HG02943 (cell line): ENCODE measurements around the gene PDE4D.
"Not testable (repeated sequence)": the region's sequence is repeated elsewhere in the genome, so short reads cannot be mapped to it uniquely, and the experiment has no call there.

Source experiments
- ATAC-seq: cut with Tn5 transposase; IDR thresholded peaks from one replicate; pipeline ENCODE4 v1.9.1; 2021; ENCODE audit warnings: mild to moderate bottlenecking, low read depth, moderate library complexity; ENCODE audit not compliant: unreplicated experiment

Gene PDE4D

GRCh38 chr5:59008816-59009473 lies 884.6 kb downstream of the PDE4D start:
- no peak for ATAC-seq

DNA sequence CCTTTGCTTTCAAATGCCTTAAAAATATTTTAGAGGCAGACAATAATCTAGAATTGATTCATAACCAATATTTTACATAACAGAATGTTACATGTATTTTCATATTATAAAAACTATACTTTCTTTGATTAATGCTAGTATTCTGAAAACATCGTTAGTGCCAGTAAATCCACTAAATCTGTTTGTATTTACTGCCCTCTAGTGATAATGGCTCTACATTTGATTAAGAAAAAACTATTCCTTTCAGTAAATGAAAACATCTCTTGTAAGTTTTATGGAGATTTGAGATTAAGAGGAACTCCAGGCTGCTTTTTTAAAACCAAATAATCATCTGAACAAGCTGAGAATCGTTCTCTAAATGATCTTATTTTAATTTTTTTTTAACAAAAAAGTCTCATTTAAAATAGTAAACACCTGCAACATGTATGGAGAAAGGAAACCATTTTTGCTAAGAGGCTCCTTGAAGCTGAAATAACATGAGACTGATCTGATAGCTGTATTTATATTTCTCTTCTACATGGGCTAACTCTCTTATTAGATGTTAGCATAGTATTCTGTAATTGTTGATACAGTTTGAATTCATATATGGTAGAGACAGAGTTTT lies 886.0 kb downstream of the PDE4D start:
- ATAC-seq, result no peak

GRCh38 chr5:59005934-59006701 lies 887.4 kb downstream of the PDE4D start:
- ATAC-seq, result no peak

DNA sequence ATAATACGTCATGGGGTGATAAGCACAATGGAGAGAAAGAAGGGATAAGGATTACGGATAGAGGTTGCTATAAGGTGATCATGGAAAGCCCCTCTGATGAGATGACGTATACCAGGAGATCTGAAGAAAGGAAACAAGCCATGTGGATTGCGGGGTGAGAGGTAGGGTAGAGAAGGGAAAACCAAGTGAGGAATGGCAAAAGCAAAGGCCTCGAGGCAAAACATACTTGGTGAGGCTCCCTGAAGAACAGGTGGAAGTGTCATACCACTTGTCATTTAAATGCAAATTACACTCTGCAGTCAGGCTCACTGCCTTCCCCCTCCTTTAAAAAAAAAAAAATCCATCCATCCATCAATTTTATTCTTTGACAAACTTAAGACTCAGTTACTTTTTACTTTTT lies 889.9 kb downstream of the PDE4D start:
- ATAC-seq, result no peak

GRCh38 chr5:59003124-59003523 lies 890.4 kb downstream of the PDE4D start:
- ATAC-seq, result no peak

GRCh38 chr5:59002162-59002825 lies 891.2 kb downstream of the PDE4D start:
- ATAC-seq, result no peak

DNA sequence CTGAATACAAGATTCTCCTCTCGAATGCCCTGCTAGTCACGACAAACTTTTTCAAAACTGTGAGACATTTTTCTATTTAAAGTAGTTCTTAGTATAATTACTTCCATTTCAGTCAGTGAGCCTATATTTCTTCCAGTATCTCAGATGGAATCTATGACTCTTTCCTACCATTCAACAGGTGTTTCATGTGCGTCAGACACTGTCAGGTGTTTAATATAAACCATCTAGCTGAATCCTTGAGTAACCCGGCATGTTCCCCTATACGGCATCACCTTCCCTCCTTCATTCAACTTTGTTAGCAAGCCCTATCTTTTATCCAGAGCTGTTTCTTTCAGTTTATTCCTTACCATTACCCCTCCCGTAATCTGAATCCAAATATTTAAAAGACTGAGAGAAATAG lies 891.8 kb downstream of the PDE4D start:
- no peak for ATAC-seq

DNA sequence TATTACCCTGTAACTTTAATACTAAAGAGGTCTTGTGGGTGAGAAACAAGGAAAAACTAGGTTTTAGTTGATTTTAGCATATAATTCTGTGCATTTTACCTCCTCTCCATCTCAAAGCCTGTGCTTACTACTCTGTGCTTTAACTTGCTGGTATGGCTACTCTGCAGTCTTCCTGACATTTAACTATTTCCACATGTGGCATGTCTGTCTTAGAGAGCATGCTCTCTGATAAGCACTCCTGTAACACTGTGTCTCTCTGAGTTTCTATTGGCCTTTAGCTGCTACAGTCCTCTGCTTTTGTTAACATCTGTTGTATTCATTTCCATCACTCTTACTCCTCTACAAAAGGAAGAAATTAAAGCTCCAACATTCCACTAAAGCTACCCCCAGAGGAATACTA lies 892.4 kb downstream of the PDE4D start:
- ATAC-seq, result no peak

- no peak for ATAC-seq
Observed at GRCh38 chr5:59000211-59000610, 893.3 kb downstream of the PDE4D start.

DNA sequence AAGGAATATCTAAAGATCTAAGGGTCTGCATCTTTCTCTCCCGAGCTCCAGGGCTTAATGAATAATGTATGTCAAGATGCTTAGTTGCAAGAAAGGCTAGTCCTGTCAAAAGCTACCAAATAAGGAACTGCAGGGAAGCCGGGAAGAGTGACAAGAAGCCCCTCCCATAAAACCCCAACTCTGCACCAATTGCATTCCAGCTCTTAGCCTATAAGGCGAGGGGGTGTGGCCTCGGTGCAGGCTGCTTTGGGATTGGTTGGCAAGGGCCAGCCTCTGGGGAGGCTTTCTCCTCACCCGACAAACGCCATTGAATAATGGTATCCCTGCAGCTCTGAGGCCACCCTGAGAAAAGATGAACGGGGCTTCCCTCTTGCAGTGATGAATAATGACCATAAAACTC lies 893.7 kb downstream of the PDE4D start:
- ATAC-seq, result no peak

- ATAC-seq, result no peak
Observed at GRCh38 chr5:58998544-58998943, 895.0 kb downstream of the PDE4D start.

DNA sequence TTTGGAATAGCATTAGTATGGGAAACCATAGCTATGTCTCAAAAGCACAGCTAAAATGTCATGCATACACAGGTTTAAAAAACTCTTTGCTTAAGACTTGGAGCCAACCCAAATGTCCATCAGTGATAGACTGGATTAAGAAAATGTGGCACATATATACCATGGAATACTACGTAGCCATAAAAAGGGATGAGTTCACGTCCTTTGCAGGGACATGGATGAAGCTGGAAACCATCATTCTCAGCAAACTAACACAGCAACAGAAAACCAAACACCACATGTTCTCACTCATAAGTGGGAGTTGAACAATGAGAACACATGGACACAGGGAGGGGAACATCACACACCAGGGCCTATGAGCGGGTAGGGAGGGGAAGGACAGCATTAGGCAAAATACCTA lies 897.7 kb downstream of the PDE4D start:
- not testable (repeated sequence) for ATAC-seq

DNA sequence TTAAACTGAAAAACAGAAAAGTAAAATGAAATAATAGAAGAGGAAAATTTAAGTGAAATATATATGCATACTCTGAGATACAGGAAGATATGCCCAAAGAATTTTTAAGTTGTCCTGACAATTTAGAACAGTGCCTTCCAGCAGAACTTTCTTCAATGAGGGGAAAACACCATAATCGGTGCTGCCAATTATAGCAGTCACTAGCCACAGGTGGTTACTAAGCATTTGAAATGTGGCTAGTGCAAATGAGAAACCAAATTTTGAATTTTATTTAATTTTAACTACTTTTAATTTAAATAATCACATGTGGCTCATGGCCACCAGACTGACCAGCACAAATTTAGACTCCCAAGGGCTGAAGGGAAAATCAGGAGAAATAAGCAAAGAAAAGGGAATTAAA lies 900.1 kb downstream of the PDE4D start:
- no peak for ATAC-seq

DNA sequence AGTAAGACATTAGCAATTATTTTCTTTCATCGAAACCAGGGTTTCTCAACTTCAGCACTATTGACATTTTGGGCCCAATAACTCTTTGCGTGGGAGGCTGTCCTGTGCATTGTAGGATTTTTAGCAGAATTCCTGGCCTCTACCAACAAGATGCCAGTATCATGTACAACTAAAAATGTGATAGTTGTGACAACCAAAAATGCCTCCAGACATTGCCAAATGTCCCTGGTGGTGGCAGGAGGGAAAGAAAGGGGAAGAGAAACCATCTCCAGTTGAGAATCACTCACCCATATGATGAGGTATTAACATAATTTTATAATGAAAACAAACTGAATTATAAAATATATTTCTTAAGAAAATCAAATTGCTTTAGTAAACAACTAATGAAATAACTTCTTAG lies 904.6 kb downstream of the PDE4D start:
- no peak for ATAC-seq

DNA sequence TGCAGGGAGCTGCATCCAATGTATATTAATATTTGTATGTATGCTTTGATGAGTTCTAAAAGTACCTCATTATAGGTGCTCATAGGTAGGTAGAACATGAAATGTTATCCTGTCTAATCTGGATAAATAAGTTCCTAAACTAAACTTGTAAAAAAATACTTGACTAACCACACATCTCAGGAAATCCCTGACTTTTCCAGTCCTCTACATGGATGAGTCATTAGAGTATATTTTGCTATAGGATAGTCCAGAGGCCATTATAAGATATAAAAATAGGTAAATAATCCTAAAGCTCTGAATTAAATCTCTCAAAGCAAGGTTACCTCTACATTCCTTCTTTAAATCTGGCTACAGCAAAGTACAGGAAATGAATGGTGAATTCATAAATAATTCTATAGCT lies 906.3 kb downstream of the PDE4D start:
- no peak for ATAC-seq

DNA sequence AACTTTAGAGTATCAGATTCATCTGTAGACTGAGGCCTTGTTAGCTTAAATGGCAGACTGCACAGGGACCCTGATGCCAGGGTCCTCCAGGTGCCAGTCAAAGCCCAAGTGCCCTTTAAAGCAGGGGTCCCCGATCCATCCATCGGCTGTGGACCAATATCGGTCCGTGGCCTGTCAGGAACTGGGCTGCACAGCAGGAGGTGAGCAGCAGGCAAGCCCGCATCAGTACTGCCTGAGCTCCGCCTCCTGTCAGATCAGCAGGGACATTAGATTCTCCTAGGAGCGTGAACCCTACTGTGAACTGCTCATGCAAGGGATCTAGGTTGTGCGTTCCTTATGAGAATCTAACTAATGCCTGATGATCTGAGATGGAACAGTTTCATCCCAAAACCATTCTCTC lies 907.2 kb downstream of the PDE4D start:
- ATAC-seq, result no peak

DNA sequence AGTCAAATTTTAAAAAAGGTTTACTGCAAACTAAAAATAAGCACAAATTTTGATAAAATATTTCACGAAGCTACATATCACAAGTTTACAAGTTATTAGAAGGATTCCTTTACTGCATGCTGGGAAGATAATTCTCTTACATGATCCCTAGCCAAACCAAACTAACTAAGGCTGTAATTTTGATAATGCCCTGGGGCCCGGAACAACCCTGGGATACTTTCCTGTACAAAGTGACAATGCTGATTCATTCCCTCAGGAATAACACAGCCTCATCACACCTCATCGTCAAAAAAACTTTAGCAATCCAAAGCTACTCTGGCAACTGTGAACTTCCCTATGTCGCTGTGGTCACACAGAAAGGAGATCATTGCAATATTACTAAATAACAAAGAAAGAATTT lies 907.8 kb downstream of the PDE4D start:
- ATAC-seq, result no peak

DNA sequence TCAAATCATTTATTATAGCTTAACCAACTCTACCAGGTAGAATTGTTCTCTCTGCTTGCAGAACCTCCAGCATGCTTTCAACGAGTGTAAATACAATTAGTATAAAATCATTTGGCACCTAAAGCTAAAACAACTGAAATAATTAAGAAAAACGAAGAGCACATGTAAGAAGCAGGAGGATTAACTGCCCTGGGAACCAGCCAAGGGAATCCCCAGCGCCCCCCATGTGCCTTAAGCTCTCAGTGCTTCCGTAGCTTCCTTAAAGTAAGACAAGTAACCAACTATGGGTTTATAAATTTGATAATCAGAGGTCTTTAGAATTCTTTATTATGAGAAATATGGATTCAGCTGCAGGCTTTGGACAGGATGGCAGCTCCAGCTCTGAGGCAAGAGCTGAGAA lies 908.2 kb downstream of the PDE4D start:
- no peak for ATAC-seq

GRCh38 chr5:58983526-58984452 lies 909.7 kb downstream of the PDE4D start:
- no peak for ATAC-seq

DNA sequence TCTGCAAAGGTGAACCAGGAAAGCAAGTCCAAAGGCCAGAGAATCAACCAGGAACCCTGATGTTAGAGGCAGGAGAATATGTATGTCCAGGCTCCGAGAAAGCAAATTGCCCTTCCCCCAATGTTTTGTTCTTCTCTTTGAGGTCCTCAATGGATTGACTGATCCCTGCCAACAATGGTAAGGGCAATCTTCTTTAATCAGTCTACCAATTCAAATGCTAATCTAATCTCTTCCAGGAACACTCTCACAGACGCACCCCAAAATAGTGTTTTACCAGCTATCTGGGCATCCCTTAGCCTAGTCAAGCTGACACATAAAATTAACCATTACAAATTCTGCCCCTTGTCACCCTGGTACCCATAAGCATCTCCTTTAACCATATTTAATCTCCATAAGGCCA lies 912.6 kb downstream of the PDE4D start:
- no peak for ATAC-seq
